HEK293 (cell line): ENCODE data around the gene STX18.

Experiments
- CTCF ChIA-PET: fragments of 350-600 bp; formaldehyde crosslinking; extraction: SDS; loops from one replicate; lab custom pipeline; 2021; ENCODE audit warnings: antibody characterized with exemption; lab: Yijun Ruan, JAX
- POLR2A ChIA-PET: fragments of 300-600 bp; formaldehyde crosslinking; extraction: SDS; loops from one replicate; lab custom pipeline; 2020; ENCODE audit warnings: antibody characterized with exemption, inconsistent platforms; lab: Yijun Ruan, JAX
- H3K27ac ChIP-seq: fragments of 200-500 bp; sonication (Bioruptor generic); 2 replicates; pipeline ENCODE4 v1.5.1; 2014; ENCODE audit warnings: low read depth, low read length, control low read depth, inconsistent platforms; ENCODE audit errors: extremely low read depth
- H3K36me3 ChIP-seq, 2 experiments: fragments of 200-500 bp in 1 of 2; sonication (Bioruptor generic) in 1 of 2; 1 replicate in 1 of 2; 2 replicates in 1 of 2; pipeline ENCODE4 v1.5.1; 2014 to 2017; ENCODE audit warnings: inconsistent platforms in 2 of 2, low read length in 2 of 2; ENCODE audit not compliant: control insufficient read depth in 2 of 2, insufficient read depth in 1 of 2
- H3K4me1 ChIP-seq: fragments of 200-500 bp; sonication (Bioruptor generic); 2 replicates; pipeline ENCODE4 v1.5.1; 2014; ENCODE audit warnings: mild to moderate bottlenecking, low read length, inconsistent platforms; ENCODE audit not compliant: control insufficient read depth, insufficient read depth
- H3K4me3 ChIP-seq: 2 replicates; pipeline ENCODE4 v1.5.1; 2011; ENCODE audit warnings: low read depth, mild to moderate bottlenecking, control low read depth, low read length, moderate library complexity
- H3K9me3 ChIP-seq: fragments of 200-500 bp; sonication (Bioruptor generic); 2 replicates; pipeline ENCODE4 v1.5.1; 2014; ENCODE audit warnings: low read depth, low read length, inconsistent platforms; ENCODE audit not compliant: control insufficient read depth, insufficient read depth
- FEZF1 ChIP-seq: fragments of 450-650 bp; formaldehyde crosslinking; IDR thresholded peaks from 2 replicates; pipeline ENCODE4 v1.5.1; 2016; ENCODE audit warnings: missing biosample characterization, missing genetic modification characterization
- KLF16 ChIP-seq: fragments of 450-650 bp; formaldehyde crosslinking; IDR thresholded peaks from 2 replicates; pipeline ENCODE4 v1.5.1; 2017; ENCODE audit warnings: missing biosample characterization, missing genetic modification characterization
- TCF7L2 ChIP-seq: IDR thresholded peaks from 2 replicates; pipeline ENCODE4 v1.6.1; 2011; ENCODE audit warnings: low read depth, mild to moderate bottlenecking, inconsistent platforms, low read length, moderate library complexity, borderline replicate concordance
- TRIM28 ChIP-seq: IDR thresholded peaks from 2 replicates; pipeline ENCODE4 v1.6.1; 2011; ENCODE audit warnings: low read length, control low read depth, borderline replicate concordance
- ZEB2 ChIP-seq: fragments of 450-650 bp; formaldehyde crosslinking; IDR thresholded peaks from 2 replicates; pipeline ENCODE4 v1.5.1; 2016; ENCODE audit warnings: missing biosample characterization, missing genetic modification characterization
- ZNF2 ChIP-seq: fragments of 450-650 bp; formaldehyde crosslinking; IDR thresholded peaks from 2 replicates; pipeline ENCODE4 v1.5.1; 2016; ENCODE audit warnings: missing biosample characterization, missing genetic modification characterization
- ZNF274 ChIP-seq, 2 experiments: fragments of 200-500 bp in 1 of 2; fragments of 450-650 bp in 1 of 2; sonication (Bioruptor generic) in 1 of 2; formaldehyde crosslinking in 1 of 2; IDR thresholded peaks; 2 replicates each; pipeline versions ENCODE4 v1.5.1 to v1.6.1; 2014 to 2016; ENCODE audit warnings: borderline replicate concordance in 1 of 2, inconsistent platforms in 1 of 2, low read length in 1 of 2, missing biosample characterization in 1 of 2, missing genetic modification characterization in 1 of 2
- ZNF362 ChIP-seq: fragments of 450-650 bp; formaldehyde crosslinking; IDR thresholded peaks from 2 replicates; pipeline ENCODE4 v1.5.1; 2016; ENCODE audit warnings: missing biosample characterization, missing genetic modification characterization
- ZNF610 ChIP-seq: fragments of 450-650 bp; formaldehyde crosslinking; IDR thresholded peaks from 2 replicates; pipeline ENCODE4 v1.5.1; 2016; ENCODE audit warnings: missing biosample characterization, missing genetic modification characterization, borderline replicate concordance
- ZNF654 ChIP-seq: fragments of 450-650 bp; formaldehyde crosslinking; IDR thresholded peaks from 2 replicates; pipeline ENCODE4 v1.5.1; 2016; ENCODE audit warnings: low read depth, missing biosample characterization, missing genetic modification characterization
- ZNF747 ChIP-seq: fragments of 450-650 bp; formaldehyde crosslinking; IDR thresholded peaks from 2 replicates; pipeline ENCODE4 v1.5.1; 2016; ENCODE audit warnings: missing biosample characterization, missing genetic modification characterization
- ZNF785 ChIP-seq: fragments of 450-650 bp; formaldehyde crosslinking; IDR thresholded peaks from 2 replicates; pipeline ENCODE4 v1.5.1; 2016; ENCODE audit warnings: missing biosample characterization, missing genetic modification characterization
- ZSCAN16 ChIP-seq: fragments of 450-650 bp; formaldehyde crosslinking; IDR thresholded peaks from 2 replicates; pipeline ENCODE4 v1.5.1; 2016; ENCODE audit warnings: missing biosample characterization, missing genetic modification characterization
- TF ChIP-seq, protein P1 (sequence below): fragments of 450-650 bp; formaldehyde crosslinking; conservative IDR thresholded peaks from 2 replicates; pipeline ENCODE4 v1.5.1; 2016; ENCODE audit warnings: low read depth, missing biosample characterization, missing genetic modification characterization

Gene STX18

DNA sequence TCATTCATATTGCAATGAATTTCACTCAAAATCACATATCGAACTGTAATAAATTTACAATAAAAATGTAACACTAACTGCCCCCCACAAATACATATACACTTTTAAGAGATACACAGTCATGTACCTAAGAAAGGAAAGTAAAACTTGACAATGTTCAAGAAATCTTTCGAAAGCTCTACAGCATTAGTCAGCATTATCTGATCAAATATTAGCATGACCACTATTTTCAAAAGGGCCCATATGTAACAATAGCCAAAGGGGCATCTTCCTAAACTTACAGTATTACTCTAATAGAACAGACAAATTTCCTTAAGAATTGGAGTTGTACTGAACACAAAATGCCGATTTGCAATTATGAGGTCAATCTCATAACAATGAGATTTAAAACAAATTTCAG lies 51.8 kb downstream of the STX18 start (continued):
- no peak for TF ChIP-seq ZNF747 (tag by site-specific recombination)
- no peak for TF ChIP-seq TCF7L2
- TF ChIP-seq, protein P1, sequence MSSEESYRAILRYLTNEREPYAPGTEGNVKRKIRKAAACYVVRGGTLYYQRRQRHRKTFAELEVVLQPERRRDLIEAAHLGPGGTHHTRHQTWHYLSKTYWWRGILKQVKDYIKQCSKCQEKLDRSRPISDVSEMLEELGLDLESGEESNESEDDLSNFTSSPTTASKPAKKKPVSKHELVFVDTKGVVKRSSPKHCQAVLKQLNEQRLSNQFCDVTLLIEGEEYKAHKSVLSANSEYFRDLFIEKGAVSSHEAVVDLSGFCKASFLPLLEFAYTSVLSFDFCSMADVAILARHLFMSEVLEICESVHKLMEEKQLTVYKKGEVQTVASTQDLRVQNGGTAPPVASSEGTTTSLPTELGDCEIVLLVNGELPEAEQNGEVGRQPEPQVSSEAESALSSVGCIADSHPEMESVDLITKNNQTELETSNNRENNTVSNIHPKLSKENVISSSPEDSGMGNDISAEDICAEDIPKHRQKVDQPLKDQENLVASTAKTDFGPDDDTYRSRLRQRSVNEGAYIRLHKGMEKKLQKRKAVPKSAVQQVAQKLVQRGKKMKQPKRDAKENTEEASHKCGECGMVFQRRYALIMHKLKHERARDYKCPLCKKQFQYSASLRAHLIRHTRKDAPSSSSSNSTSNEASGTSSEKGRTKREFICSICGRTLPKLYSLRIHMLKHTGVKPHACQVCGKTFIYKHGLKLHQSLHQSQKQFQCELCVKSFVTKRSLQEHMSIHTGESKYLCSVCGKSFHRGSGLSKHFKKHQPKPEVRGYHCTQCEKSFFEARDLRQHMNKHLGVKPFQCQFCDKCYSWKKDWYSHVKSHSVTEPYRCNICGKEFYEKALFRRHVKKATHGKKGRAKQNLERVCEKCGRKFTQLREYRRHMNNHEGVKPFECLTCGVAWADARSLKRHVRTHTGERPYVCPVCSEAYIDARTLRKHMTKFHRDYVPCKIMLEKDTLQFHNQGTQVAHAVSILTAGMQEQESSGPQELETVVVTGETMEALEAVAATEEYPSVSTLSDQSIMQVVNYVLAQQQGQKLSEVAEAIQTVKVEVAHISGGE (tag by site-specific recombination), result no peak
- no peak for TF ChIP-seq ZNF274 (IDR thresholded peaks at IDR 0.05; ENCODE audit: low read length)
- TF ChIP-seq ZNF274 (tag by site-specific recombination; IDR thresholded peaks at IDR 0.05; ENCODE audit: borderline replicate concordance), result no peak
- no peak for TF ChIP-seq KLF16 (tag by site-specific recombination)
- TF ChIP-seq, all 188 proteins: peak for 0

- POLR2A ChIA-PET, result no interaction called here
- H3K36me3 ChIP-seq, result no peaks in the 10 kb centered on the region
- H3K27ac ChIP-seq, result no peak overlapping the region
- H3K4me3 ChIP-seq, result no peak overlapping the region
- 0 out of 2 replicates have a peak, but pooled peaks have one; percentile 59 for TF ChIP-seq ZNF362 (tag by site-specific recombination)
- peak; percentile 87 for TF ChIP-seq ZNF654 (tag by site-specific recombination)
- peak; percentile 39; the same call in 1 of the 2 replicates for TF ChIP-seq TRIM28
- peak; percentile 53; the same call in 1 of the 2 replicates for TF ChIP-seq FEZF1 (tag by site-specific recombination)
- no peak for TF ChIP-seq ZNF2 (tag by site-specific recombination)
- TF ChIP-seq TCF7L2, result 0 out of 2 replicates have a peak, but pooled peaks have one; percentile 32
- TF ChIP-seq ZSCAN16 (tag by site-specific recombination), result no peak
- TF ChIP-seq ZEB2, result peak; percentile 47; the same call in 1 of the 2 replicates
- TF ChIP-seq, all 188 proteins: peak for 6
- Histone ChIP-seq H3K4me1 (no peaks in the 10 kb centered on the region; the same call in 1 of the 2 replicates), H3K9me3 (no peaks in the 10 kb centered on the region)
- CTCF ChIA-PET, result interaction anchor here (0.7 to 2.3 kb wide), 11 partner anchors 10 to 1737 kb away, joined by 3 to 16 read pairs (median 3); no protein-coding TSS in a partner anchor
These were observed 53.1 kb downstream of the STX18 start for GRCh38 chr4:4488405-4489404.

GRCh38 chr4:4486969-4487368 lies 54.9 kb downstream of the STX18 start:
- ChIA-PET CTCF (interaction anchor here (0.7 to 1.6 kb wide), 3 partner anchors 9 to 56 kb away, joined by 3 to 5 read pairs (median 4); no protein-coding TSS in a partner anchor), POLR2A (no interaction called here)
- Histone ChIP-seq H3K27ac (no peak overlapping the region), H3K9me3 (no peaks in the 10 kb centered on the region), H3K4me1 (no peaks in the 10 kb centered on the region; the same call in 1 of the 2 replicates), H3K36me3 (no peaks in the 10 kb centered on the region), H3K4me3 (no peak overlapping the region)
- no peak for TF ChIP-seq ZNF785 (tag by site-specific recombination)
- no peak for TF ChIP-seq ZNF610 (tag by site-specific recombination)
